Epithelial cell of esophagus (primary cell): ENCODE measurements around the gene GTF2H2.
"Not testable (repeated sequence)": the region's sequence is repeated elsewhere in the genome, so short reads cannot be mapped to it uniquely, and the experiment has no call there.

Source experiments
- DNase-seq: peaks from one replicate; pipeline ENCODE4 v3.0.0; 2010; ENCODE audit warnings: low read depth
- H3K4me3 ChIP-seq: 2 replicates; pipeline ENCODE4 v1.5.1; 2011; ENCODE audit warnings: mild to moderate bottlenecking, low read length, control low read depth
- CTCF ChIP-seq: IDR thresholded peaks from 2 replicates; pipeline ENCODE4 v1.5.1; 2011; ENCODE audit warnings: low read depth, mild to moderate bottlenecking, low read length, control low read depth, inconsistent platforms; ENCODE audit not compliant: insufficient read depth; ENCODE audit errors: missing control alignments

Gene GTF2H2

GRCh38 chr5:71018376-71019005 lies 49.0 kb downstream of the GTF2H2 start:
- H3K4me3 ChIP-seq, DNase-seq: not testable (repeated sequence)

GRCh38 chr5:71014176-71014575 lies 53.3 kb downstream of the GTF2H2 start:
- TF ChIP-seq CTCF: no peak
- no peak for DNase-seq

GRCh38 chr5:71013575-71013974 lies 53.9 kb downstream of the GTF2H2 start:
- no peak overlapping the region for H3K4me3 ChIP-seq
- TF ChIP-seq CTCF: no peak
- DNase-seq: no peak

More at GRCh38 chr5:71014176-71014575, 53.3 kb downstream of the GTF2H2 start:
- no peak overlapping the region for H3K4me3 ChIP-seq

GRCh38 chr5:71011194-71011792 lies 56.2 kb downstream of the GTF2H2 start:
- H3K4me3 ChIP-seq: no peak overlapping the region
- TF ChIP-seq CTCF: no peak
- no peak for DNase-seq

- not testable (repeated sequence) for H3K4me3 ChIP-seq
Measured at GRCh38 chr5:71006983-71007382, 60.5 kb downstream of the GTF2H2 start.

More at GRCh38 chr5:71006983-71007382, 60.5 kb downstream of the GTF2H2 start:
- DNase-seq: not testable (repeated sequence)
